ENCODE measurements around the gene PRDX5.

PRDX5 gene

GRCh38 chr11:64317961-64318765, at the start of gene PRDX5:
Gene PRDX5 (plus strand): TSS chr11:64318121. CDS start chr11:64318216, 95 bp downstream.
- peak; percentile 96 for DNase-seq

DNA sequence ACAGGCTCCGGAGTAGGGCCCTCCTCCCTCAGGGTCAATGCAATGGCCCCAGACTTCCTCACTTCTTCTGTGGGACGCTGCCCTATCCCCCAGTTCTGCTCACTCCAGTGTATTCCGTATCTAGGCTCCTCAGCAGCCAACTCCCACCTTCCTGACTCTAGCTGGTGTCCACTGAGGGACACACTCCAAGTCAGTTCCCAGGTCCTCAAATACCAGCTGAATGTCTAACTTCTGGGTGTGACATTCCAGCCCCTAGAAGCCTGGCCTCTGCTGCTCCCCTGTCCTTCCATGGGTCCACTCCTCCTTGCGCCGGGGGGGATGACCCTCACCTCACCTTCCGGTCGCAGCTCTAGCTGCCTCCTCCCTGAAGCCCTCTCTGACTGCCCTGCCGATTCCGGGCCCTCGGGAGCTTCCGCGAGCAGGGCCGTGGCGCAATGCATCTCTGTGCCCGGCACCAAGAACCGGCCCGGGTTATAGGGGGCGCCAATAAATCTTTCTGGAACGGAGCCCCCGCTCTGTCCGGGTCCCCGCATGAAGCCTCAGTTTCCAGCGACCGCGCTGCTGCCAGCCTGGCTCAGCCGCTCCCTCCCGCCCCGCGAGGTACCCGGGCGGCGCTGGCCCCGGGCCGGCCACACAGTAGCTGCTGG, 48.9 kb upstream of the PRDX5 start:
- peak; percentile 57 for DNase-seq

GRCh38 chr11:64269540-64270220, 48.2 kb upstream of the PRDX5 start:
- DNase-seq: peak; percentile 99

DNA sequence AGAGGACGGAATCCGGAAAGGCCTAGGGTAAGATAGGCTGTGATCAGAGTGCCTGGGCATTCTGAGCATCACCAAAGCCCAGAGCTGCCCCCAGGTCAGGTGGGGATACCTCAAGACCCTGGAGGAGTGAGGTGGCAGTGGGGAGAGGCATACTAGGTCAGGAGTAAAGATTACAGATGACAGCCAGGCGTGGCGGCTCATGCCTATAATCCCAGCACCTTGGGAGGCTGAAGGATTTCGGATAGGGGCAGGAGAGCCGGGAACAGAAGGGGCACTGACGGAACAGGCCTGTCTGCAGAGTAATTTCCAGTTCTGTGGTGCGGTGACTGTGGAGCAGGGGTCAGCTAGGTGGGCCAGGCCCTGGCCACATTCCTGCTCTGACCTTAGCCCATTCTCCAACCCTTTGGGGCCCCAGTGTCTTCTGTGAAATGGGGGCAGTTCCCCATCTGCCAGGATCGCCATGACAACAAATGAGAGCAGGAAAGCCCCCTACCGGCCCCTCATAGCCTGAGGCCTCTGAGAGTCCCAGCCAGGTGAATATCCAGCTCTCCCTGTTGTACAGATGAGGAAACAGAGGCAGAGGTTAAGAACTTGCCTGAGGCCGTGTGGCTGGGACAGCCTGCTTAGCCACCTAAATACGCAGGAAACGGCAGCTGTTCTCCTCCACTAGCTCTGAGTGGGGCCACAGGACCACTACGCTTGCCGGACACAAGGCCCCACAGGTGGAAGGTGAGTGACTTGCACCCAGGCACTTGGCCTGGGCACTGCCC, 42.7 kb upstream of the PRDX5 start:
- DNase-seq: peak; percentile 38

GRCh38 chr11:64275841-64276240, 42.1 kb upstream of the PRDX5 start:
- DNase-seq: no peak

GRCh38 chr11:64276653-64277431, 41.1 kb upstream of the PRDX5 start:
- DNase-seq: no peak

DNA sequence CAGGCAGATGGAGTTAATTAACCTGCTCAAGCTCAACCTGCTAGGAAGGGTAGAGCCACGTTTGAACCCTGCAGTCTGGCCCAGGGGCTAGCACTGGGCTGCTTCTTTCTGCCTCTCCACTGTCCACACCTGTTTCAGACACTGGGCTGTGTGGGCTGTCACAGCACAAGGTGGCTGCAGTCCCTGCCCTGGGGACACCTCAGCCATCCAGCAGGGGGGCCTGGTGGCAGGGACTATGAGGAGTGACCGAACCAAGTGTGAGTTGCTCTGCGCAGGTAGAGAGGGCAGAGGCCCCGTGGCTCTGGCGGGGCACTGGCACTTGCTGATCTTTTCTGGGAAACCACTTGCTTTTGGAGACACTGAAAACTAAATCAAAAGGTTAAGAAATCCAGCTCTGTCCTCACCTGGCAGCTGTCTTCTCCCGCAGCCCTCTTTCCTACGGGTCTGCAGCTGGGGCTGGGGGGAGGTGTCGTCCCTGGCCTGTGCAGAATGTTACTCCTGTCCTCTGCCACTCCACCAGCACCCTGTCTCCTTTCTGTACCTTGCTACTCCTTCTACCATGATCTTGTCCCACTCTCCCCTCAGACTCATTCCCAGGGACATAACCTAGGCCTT, 39.2 kb upstream of the PRDX5 start:
- DNase-seq: no peak

GRCh38 chr11:64281957-64282770, 35.8 kb upstream of the PRDX5 start:
- no peak for DNase-seq

DNA sequence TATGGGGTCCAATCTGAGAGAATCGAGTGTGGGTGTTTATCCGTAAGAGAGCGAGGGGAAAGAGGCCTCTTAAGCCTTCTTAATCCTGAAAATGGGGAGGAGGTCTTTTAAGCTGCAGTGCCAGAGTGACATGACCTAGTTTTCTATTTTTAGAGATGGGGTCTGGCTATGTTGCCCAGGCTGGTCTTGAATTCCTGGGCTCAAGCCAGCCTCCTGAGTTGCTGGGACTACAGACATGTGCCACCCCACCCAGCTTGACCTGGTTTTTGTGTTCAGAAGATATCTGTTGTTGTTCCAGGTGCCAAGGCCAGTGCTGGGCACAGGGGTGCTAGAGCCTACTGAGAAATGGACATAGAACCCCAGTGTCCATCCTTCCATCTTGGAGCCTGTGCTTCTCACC, 34.8 kb upstream of the PRDX5 start:
- DNase-seq: peak; percentile 71

- peak; percentile 95 for DNase-seq
Measured at GRCh38 chr11:64284048-64284961, 33.6 kb upstream of the PRDX5 start, which contains the start of gene BAD. Gene BAD (minus strand): TSS chr11:64284665. CDS start chr11:64284368, 297 bp downstream.

DNA sequence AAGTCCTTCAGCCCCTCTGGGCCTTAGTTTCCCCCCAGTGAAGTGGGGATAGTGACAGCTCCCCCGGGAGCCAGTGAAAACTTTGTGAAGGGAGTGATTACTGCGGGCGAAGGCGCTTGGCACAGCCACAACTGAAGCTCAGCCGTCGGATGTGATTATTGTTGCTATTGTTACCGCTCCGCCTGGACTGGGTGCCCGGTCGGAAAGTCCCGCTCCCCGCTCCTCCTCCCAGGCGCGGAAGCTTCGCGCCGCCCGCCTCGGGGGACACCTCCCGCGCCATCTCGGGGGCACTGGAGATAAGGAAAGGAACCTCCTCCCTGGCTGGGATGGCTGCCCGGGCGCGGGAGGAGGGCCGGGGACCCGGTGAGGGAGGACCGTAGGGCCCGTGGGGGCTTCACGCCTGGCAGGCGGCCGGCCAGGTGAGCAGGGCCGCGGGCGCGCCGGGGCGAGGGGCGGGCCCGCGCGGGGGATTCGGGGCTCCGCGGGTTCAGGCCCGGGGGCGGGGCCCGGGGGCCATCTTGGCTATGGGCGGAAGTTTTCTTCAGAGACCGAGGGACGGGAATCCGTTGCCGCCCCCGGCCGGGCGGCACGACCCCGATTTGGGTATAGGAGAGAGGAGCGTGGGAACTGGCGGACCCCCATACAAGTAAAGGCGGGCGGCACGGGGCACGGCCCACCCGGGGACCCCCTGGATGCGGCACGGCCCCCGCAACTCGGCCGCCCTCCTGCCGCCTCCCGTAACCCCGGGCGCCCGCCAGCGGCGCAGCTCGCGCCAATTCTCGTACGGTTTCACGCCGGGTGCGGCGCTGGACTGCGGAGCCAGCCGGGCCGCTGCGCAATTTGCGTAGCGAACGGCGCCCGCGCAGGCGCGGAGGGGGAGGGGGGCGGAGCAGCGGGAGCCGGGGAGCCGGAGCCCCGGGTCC, 32.7 kb upstream of the PRDX5 start, which contains the start of gene GPR137:
Gene GPR137 (plus strand): TSS at position 887 of the 923 bp plus-strand sequence. CDS start 677 bp downstream, outside the sequence.
- peak; percentile 82 for DNase-seq

DNA sequence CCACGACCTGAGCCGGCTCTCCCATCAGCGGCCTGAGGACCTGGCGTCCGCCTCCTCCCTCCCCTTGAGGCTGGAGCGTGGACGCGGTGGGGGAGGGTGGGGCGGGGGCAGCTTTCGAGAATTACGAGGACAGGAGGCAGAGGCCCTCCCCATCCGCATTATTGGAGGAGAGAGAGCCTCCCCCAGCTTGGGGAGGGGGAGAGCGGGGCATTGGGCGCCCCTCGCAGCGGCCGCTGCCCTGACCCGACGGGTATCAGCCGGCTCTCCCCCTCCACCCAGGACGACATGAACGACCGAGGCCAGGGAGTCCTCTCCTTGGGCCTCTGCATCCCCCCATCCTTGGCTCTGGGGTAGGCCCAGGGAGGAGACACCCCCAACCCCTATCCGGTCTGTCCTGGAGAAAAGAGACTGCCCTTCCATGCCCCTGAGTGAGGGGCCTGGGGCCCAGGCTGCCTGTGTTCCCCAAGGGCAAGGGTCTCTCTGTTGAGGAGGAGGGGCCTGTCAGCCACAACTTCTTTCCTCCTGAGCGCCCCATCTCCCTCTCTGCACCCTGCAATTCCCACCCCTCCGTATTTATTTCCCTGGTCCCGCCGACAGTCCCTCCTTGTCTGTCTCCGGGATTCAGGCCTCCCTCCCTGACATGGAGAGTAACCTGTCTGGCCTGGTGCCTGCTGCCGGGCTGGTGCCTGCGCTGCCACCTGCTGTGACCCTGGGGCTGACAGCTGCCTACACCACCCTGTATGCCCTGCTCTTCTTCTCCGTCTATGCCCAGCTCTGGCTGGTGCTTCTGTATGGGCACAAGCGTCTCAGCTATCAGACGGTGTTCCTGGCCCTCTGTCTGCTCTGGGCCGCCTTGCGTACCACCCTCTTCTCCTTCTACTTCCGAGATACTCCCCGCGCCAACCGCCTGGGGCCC, 31.8 kb upstream of the PRDX5 start:
- DNase-seq: no peak

GRCh38 chr11:64286801-64287159, 31.1 kb upstream of the PRDX5 start:
- no peak for DNase-seq

- DNase-seq: no peak
Measured at GRCh38 chr11:64287676-64288352, 30.1 kb upstream of the PRDX5 start.

- no peak for DNase-seq
Measured at GRCh38 chr11:64288353-64288750, 29.6 kb upstream of the PRDX5 start.

DNA sequence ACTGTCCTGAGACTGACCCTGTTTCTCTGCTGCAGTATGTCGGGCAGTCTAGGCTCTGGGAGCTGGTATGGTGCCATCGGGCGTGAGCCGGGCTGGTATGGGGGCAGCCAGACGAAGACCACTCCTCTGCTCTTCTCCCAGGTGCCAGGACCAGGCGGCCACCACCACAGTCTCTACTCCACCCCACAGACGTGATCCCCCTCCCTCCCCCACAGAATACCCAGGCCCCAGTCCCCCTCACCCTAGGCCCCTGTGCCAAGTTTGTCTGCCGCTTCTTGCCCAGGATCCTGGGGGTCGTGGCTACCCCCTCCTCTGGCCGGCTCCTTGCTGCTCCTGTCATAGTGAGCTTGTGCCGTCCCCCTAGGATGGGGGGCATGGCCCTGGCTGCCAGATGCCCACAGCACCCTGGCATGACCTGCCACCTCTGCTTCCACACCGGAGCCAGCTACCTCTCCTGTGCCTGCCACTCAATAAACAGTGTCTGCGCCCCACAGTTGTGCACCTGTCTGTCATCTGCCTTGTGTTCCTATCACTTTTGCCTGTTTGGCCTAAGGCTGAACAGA, 28.8 kb upstream of the PRDX5 start:
- DNase-seq: no peak

All from NCI-H82 (cell line).